KMS-11 (cell line): ENCODE results near the gene NTM.

Source experiments
- H2AFZ ChIP-seq: fragments of 200-600 bp; sonication (generic); 2 replicates; pipeline ENCODE4 v1.6.1; 2016; ENCODE audit warnings: antibody characterized with exemption, mixed run types, low read depth
- H3K27ac ChIP-seq: fragments of 200-600 bp; sonication (generic); 2 replicates; pipeline ENCODE4 v1.6.1; 2016; ENCODE audit warnings: mild to moderate bottlenecking, mixed run types
- H3K27me3 ChIP-seq: fragments of 200-600 bp; sonication (generic); 2 replicates; pipeline ENCODE4 v1.6.1; 2017; ENCODE audit warnings: mild to moderate bottlenecking, low read depth, mixed run types, moderate library complexity; ENCODE audit not compliant: insufficient read depth
- H3K36me3 ChIP-seq: fragments of 200-600 bp; sonication (generic); 2 replicates; pipeline ENCODE4 v1.6.1; 2017; ENCODE audit warnings: mild to moderate bottlenecking, mixed run types; ENCODE audit not compliant: insufficient read depth
- H3K4me1 ChIP-seq: fragments of 200-600 bp; sonication (generic); 2 replicates; pipeline ENCODE4 v1.6.1; 2016; ENCODE audit warnings: mild to moderate bottlenecking, low read depth, mixed run types; ENCODE audit not compliant: poor library complexity, severe bottlenecking
- H3K4me2 ChIP-seq: fragments of 200-600 bp; sonication (generic); 2 replicates; pipeline ENCODE4 v1.7.0; 2016; ENCODE audit warnings: mild to moderate bottlenecking, mixed run types
- H3K4me3 ChIP-seq: fragments of 200-600 bp; sonication (generic); IDR thresholded peaks from 2 replicates; pipeline ENCODE4 v1.6.1; 2017; ENCODE audit warnings: low read depth, low read length, mixed read lengths; ENCODE audit not compliant: insufficient read depth
- H3K79me2 ChIP-seq: fragments of 200-600 bp; sonication (generic); 2 replicates; pipeline ENCODE4 v1.6.1; 2016; ENCODE audit warnings: low read depth, mixed run types; ENCODE audit not compliant: insufficient read depth
- H3K9ac ChIP-seq: fragments of 200-600 bp; sonication (generic); 2 replicates; pipeline ENCODE4 v1.6.1; 2016; ENCODE audit warnings: mild to moderate bottlenecking, mixed run types
- H4K20me1 ChIP-seq: fragments of 200-600 bp; sonication (generic); 2 replicates; pipeline ENCODE4 v1.6.1; 2016; ENCODE audit warnings: mild to moderate bottlenecking, mixed run types; ENCODE audit not compliant: insufficient read depth
- TF ChIP-seq, protein P1 (sequence below): fragments of 200-600 bp; sonication (generic); conservative IDR thresholded peaks from 2 replicates; pipeline ENCODE4 v1.6.1; 2017; ENCODE audit warnings: low read depth, mild to moderate bottlenecking, antibody characterized with exemption, low read length, moderate library complexity, mixed read lengths

Gene NTM

DNA sequence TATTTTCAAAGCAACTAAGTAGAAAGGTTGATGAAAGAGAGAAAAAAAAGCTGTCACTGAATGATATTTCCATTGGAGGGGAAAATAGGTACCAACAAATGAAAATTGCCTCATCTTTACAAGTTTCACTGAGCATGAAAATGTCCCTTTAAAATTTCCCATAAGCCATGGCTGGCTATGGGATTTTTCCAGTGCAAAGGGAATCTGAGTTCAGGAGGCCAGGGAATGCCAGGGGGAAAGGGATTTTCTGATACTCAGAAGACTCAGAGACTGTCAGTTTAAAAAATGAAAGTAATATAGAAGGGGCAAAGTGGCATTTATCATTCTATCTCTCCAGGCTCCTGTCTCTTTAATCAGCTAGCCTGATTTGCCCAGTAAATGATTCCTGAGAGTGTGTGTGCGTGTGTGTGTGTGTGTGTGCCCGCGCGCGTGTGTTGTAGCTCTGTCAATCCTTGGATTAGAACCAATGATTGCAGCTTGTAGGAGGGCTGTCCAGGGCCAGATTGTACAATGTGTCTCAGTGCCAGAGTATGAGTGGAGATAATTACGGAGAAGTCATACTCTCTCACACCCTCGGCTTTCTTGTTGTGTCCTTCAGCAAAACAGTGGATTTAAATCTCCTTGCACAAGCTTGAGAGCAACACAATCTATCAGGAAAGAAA is at the start of gene NTM:
Gene NTM, plus strand, starts transcription at position 526 of the 662 bp plus-strand sequence.
- no peaks in the 10 kb centered on the region for H3K36me3 ChIP-seq
- no peaks in the 10 kb centered on the region for H4K20me1 ChIP-seq
- TF ChIP-seq, protein P1, sequence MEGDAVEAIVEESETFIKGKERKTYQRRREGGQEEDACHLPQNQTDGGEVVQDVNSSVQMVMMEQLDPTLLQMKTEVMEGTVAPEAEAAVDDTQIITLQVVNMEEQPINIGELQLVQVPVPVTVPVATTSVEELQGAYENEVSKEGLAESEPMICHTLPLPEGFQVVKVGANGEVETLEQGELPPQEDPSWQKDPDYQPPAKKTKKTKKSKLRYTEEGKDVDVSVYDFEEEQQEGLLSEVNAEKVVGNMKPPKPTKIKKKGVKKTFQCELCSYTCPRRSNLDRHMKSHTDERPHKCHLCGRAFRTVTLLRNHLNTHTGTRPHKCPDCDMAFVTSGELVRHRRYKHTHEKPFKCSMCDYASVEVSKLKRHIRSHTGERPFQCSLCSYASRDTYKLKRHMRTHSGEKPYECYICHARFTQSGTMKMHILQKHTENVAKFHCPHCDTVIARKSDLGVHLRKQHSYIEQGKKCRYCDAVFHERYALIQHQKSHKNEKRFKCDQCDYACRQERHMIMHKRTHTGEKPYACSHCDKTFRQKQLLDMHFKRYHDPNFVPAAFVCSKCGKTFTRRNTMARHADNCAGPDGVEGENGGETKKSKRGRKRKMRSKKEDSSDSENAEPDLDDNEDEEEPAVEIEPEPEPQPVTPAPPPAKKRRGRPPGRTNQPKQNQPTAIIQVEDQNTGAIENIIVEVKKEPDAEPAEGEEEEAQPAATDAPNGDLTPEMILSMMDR: no peak
- H2AFZ ChIP-seq: no peak within 1 kb of the TSS
- H3K9ac ChIP-seq: no peak within 1 kb of the TSS
- H3K27ac ChIP-seq: no peak within 1 kb of the TSS
- no peaks in the 10 kb centered on the region for H3K79me2 ChIP-seq
- H3K4me1 ChIP-seq: no peaks in the 10 kb centered on the region
- no peak within 1 kb of the TSS for H3K4me2 ChIP-seq
- no peak within 1 kb of the TSS for H3K4me3 ChIP-seq
- H3K27me3 ChIP-seq: no peaks in the 10 kb centered on the region

DNA sequence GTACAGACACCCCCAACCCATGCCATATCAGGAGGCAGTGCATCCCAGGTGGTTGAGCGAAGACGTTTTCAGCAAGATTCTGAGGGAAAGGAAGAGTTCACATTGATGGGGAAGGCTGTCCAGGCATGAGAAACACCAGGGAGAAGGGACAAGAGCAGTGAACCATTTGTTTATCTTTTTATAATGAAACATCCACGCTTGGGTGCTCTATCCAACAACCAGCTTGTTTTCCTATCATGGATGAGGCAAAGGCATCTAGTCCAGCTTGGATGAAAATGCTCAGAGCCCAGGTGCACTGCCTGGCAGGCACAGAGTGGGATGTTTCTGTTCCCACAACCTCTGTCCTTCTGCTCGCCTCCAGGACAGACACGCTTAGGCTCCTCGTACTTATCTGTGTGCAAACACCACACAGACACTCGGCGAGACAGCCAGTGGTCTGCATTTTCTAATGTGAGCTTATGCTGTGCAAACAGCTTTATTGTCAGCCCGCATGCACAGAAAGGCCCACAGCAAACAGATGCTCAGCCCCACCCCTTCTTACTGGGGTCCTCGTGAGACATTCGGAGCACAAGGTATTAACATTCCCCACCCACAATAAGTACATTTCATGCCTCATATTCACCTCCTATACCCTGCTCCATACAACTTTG is 45.4 kb upstream of the NTM start:
- H3K36me3 ChIP-seq: no peaks in the 10 kb centered on the region
- no peaks in the 10 kb centered on the region for H4K20me1 ChIP-seq
- H3K4me2 ChIP-seq: no peak overlapping the region
- no peak overlapping the region for H3K4me3 ChIP-seq
- H3K9ac ChIP-seq: no peak overlapping the region
- H2AFZ ChIP-seq: no peak overlapping the region
- no peaks in the 10 kb centered on the region for H3K4me1 ChIP-seq
- TF ChIP-seq, protein P1: no peak
- H3K27me3 ChIP-seq: no peaks in the 10 kb centered on the region
- H3K27ac ChIP-seq: no peak overlapping the region
- H3K79me2 ChIP-seq: no peaks in the 10 kb centered on the region

DNA sequence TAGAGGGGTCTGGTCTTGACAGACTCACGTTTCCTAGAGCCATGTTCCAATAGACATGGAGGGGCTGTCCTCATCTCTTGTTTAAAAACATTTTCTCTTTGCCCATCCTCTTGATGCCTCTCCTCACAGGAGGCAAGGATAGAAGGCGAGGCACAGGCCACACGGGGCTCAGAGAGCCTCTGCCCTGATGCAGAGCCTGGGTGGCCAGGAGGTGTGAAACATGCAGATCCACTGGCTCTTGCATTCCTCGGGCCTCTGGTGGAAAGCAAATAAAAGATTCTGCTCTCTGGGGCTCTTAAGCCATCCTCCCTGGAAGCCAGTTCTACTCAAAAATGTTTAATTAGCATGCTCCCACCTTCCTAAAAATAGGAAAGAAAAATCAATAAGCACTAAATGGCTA is 43.6 kb upstream of the NTM start:
- no peak overlapping the region for H3K4me2 ChIP-seq
- no peaks in the 10 kb centered on the region for H3K4me1 ChIP-seq
- H3K79me2 ChIP-seq: no peaks in the 10 kb centered on the region
- H3K27me3 ChIP-seq: no peaks in the 10 kb centered on the region
- H4K20me1 ChIP-seq: no peaks in the 10 kb centered on the region
- TF ChIP-seq, protein P1: no peak
- H3K36me3 ChIP-seq: no peaks in the 10 kb centered on the region
- no peak overlapping the region for H3K4me3 ChIP-seq
- no peak overlapping the region for H2AFZ ChIP-seq
- no peak overlapping the region for H3K9ac ChIP-seq
- H3K27ac ChIP-seq: no peak overlapping the region

DNA sequence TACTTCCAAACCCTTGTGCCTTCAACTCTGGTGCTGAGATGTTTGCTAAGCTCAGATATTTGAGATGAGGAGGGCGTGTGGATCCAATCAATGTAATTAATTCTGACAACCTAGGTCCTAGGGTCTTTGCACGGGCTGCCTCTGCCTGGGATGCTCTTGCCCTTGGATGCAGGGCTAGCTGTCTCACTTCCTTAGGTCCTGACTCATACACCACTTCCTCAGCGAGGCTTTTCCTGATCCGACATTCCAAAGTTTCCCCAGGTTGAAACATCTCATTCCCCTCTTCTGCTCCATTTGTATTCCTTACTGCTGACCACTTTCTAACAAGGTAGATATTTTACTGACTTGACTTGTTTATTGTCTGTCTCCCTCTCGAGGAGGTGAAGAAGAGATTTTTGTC is 43.0 kb upstream of the NTM start:
- Histone ChIP-seq H3K36me3 (no peaks in the 10 kb centered on the region), H2AFZ (no peak overlapping the region), H3K9ac (no peak overlapping the region), H3K4me2 (no peak overlapping the region), H3K27me3 (no peaks in the 10 kb centered on the region), H3K4me3 (no peak overlapping the region), H4K20me1 (no peaks in the 10 kb centered on the region), H3K27ac (no peak overlapping the region), H3K79me2 (no peaks in the 10 kb centered on the region), H3K4me1 (no peaks in the 10 kb centered on the region)
- TF ChIP-seq, protein P1: no peak
